Mucosa of descending colon (tissue), 3 donors: ENCODE results near the gene FGF5. TPM values are rescaled to one million over a fixed set of nuclear protein-coding genes. Genes with fewer than 3 reads are reported as not detected.
"Not testable (repeated sequence)": the region's sequence is repeated elsewhere in the genome, so short reads cannot be mapped to it uniquely, and the experiment has no call there.

ENCODE experiments used
- ATAC-seq: fragments of 200-7000 bp; cut with Tn5 transposase; one replicate; pipeline ENCODE4 v1.9.1; 2020; ENCODE audit warnings: mild to moderate bottlenecking, moderate library complexity
- DNase-seq, 3 donors: peaks; one replicate each; pipeline ENCODE4 v3.0.0-alpha.2; 2020
- H3K36me3 ChIP-seq: fragments of 200-600 bp; one replicate; pipeline ENCODE4 v1.8.0; 2021; ENCODE audit warnings: low read depth, mild to moderate bottlenecking
- H3K4me1 ChIP-seq: fragments of 200-600 bp; one replicate; pipeline ENCODE4 v1.8.0; 2021; ENCODE audit warnings: low read depth, mild to moderate bottlenecking
- H3K4me3 ChIP-seq: fragments of 200-600 bp; one replicate; pipeline ENCODE4 v1.8.0; 2021; ENCODE audit warnings: mild to moderate bottlenecking
- H3K9me3 ChIP-seq: fragments of 200-600 bp; one replicate; pipeline ENCODE4 v1.8.0; 2021; ENCODE audit warnings: mild to moderate bottlenecking
- intact Hi-C, 2 donors: fragments of 100-400 bp; cut with DNase I in 1 of 2; cut with micrococcal nuclease in 1 of 2; formaldehyde crosslinking; loops; one replicate each; pipeline versions ENCODE4 v1.11.0 to v1.11.1; 2022; cut with DNase I, micrococcal nuclease
- total RNA-seq, 3 donors: library from RNA; stranded (reverse); fragmentation: NEBNext Ultra II Directional in 2 of 3; extraction: Animal tissue kit (Norgen Biotek cat#: 25700) in 2 of 3; gene quantifications; one replicate each; pipeline versions ENCODE4 v1.2.1 to v1.2.4, GENCODE V29; 2021 to 2023
- TF ChIP-seq, protein P1 (sequence below): fragments of 200-600 bp; IDR thresholded peaks from one replicate; pipeline ENCODE4 v1.8.0; 2022; ENCODE audit warnings: antibody characterized with exemption, mild to moderate bottlenecking
- donor health status: DM: no; HTN: no; CAD: no; lungs with moderate emphysema.
- donor health status: DM: no; HTN: no; CAD: no.
- donor health status: DM: no; HTN: yes; CAD: no.

The FGF5 gene
- total RNA-seq, 3 donors from 2014 or later, result 0.05 to 1.1 TPM; not detected in 1

DNA sequence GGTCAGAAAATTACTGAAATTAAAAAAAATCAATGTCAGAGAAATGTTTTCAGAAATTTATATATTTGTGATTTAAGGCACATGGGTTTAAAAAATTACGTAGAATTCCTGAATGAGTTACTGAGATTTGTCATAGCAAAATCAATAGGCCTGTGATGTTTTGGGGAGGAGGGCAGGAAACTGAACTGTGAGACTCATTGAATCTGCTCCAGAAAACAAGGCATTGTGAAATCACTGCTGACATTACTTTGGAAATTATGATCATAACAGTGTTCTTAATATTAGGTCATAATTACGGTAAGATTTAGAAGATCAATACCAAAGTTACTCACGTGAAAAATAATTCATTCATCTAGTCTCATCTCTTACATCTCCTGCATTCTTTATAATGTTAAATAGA is 5.3 kb downstream of the FGF5 start:
- ATAC-seq (no peak), DNase-seq (no peak)
- H3K9me3 ChIP-seq, result no peaks in the 10 kb centered on the region
- intact Hi-C loops, result no loop called here
- TF ChIP-seq, protein P1, sequence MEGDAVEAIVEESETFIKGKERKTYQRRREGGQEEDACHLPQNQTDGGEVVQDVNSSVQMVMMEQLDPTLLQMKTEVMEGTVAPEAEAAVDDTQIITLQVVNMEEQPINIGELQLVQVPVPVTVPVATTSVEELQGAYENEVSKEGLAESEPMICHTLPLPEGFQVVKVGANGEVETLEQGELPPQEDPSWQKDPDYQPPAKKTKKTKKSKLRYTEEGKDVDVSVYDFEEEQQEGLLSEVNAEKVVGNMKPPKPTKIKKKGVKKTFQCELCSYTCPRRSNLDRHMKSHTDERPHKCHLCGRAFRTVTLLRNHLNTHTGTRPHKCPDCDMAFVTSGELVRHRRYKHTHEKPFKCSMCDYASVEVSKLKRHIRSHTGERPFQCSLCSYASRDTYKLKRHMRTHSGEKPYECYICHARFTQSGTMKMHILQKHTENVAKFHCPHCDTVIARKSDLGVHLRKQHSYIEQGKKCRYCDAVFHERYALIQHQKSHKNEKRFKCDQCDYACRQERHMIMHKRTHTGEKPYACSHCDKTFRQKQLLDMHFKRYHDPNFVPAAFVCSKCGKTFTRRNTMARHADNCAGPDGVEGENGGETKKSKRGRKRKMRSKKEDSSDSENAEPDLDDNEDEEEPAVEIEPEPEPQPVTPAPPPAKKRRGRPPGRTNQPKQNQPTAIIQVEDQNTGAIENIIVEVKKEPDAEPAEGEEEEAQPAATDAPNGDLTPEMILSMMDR, result no peak
- no peak overlapping the region for H3K4me3 ChIP-seq
- H3K4me1 ChIP-seq, result no peaks in the 10 kb centered on the region
- no peaks in the 10 kb centered on the region for H3K36me3 ChIP-seq

DNA sequence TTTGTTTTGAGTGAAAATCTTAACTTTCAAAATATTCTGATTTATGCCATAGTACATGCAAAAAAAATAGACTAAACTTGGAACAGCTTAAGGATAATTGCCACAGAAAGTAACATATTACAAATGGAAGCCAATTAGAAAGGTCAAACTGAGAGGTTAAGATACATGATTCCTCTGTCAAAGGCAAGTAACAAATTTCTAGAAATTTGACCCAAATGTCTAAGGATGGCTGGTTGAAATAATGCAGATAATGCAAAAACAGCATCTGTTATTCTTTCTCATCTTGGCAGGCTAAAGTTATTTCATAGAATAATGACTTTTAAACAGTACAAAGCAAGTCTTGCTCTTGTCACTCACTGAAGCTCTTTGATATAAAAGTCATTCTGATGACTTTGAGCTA is 10.5 kb downstream of the FGF5 start:
- no peaks in the 10 kb centered on the region for H3K9me3 ChIP-seq
- no peak overlapping the region for H3K4me3 ChIP-seq
- ATAC-seq, result no peak
- intact Hi-C loops, result no loop called here
- no peak for DNase-seq
- TF ChIP-seq, protein P1, result no peak
- no peaks in the 10 kb centered on the region for H3K4me1 ChIP-seq
- no peaks in the 10 kb centered on the region for H3K36me3 ChIP-seq

DNA sequence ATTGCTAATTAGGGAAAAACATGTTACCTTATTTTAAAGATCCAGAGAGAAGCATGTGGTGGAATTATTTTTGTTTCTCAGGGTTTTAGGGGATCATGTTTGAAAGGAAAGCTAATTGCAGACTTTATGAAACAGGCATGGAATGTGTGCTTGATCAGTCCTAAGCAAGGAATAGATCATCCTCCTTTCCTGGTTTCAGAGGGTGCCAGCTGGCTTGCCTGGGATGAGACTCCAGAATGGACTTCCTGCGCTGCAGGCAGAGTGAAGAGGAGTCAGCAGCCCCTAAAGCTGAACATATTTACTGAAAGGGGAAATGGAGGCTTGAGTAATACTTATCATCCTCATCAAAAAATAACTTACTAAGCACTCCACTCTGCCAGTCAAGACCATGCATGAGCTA is 13.3 kb downstream of the FGF5 start:
- DNase-seq, result no peak
- TF ChIP-seq, protein P1, result no peak

DNA sequence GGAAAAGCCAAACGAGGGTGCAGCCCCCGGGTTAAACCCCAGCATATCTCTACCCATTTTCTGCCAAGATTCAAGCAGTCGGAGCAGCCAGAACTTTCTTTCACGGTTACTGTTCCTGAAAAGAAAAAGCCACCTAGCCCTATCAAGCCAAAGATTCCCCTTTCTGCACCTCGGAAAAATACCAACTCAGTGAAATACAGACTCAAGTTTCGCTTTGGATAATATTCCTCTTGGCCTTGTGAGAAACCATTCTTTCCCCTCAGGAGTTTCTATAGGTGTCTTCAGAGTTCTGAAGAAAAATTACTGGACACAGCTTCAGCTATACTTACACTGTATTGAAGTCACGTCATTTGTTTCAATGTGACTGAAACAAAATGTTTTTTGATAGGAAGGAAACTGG is 20.0 kb downstream of the FGF5 start:
- H3K36me3 ChIP-seq, result no peaks in the 10 kb centered on the region
- no peak overlapping the region for H3K4me3 ChIP-seq
- ATAC-seq (no peak), DNase-seq (no peak)
- no peaks in the 10 kb centered on the region for H3K9me3 ChIP-seq
- no peaks in the 10 kb centered on the region for H3K4me1 ChIP-seq
- intact Hi-C loops, result no loop called here
- TF ChIP-seq, protein P1, result no peak

More for the DNA sequence above, 13.3 kb downstream of the FGF5 start:
- Histone ChIP-seq H3K9me3 (no peaks in the 10 kb centered on the region), H3K4me3 (no peak overlapping the region), H3K4me1 (no peaks in the 10 kb centered on the region), H3K36me3 (no peaks in the 10 kb centered on the region)
- ATAC-seq, result no peak
- intact Hi-C loops, result no loop called here

DNA sequence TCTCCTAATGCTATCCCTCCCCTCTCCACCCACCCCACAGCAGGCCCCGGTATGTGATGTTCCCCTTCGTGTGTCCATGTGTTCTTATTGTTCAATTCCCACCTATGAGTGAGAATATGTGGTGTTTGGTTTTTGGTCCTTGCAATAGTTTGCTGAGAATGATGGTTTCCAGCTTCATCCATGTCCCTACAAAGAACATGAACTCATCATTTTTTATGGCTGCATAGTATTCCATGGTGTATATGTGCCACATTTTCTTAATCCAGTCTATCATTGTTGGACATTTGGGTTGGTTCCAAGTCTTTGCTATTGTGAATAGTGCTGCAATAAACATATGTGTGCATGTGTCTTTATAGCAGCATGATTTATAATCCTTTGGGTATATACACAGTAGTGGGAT is 24.2 kb downstream of the FGF5 start:
- DNase-seq, H3K4me1 ChIP-seq, H3K9me3 ChIP-seq, intact Hi-C loops, ATAC-seq, H3K4me3 ChIP-seq, H3K36me3 ChIP-seq: not testable (repeated sequence)

DNA sequence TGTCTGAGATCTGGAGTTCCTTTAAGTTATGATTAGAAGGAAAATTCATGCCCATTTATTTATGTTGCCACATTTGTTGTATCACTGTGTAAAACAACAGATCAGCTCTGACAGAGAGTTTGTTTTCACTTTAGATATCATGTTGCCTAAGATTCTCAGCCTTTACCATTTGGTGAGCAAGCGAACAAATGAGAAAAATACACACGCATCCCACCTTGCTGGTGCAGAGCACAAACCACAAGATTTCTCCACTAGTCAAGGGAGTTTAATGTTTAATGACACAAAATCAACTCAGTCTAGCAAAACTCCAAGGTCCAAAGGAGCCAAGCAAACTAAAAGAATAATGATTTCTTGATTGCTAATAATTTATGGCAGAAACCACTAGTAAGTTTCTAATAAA is 27.7 kb downstream of the FGF5 start:
- DNase-seq (no peak), ATAC-seq (no peak)
- intact Hi-C loops, result no loop called here
- Histone ChIP-seq H3K36me3 (no peaks in the 10 kb centered on the region), H3K4me3 (no peak overlapping the region), H3K4me1 (no peaks in the 10 kb centered on the region), H3K9me3 (no peaks in the 10 kb centered on the region)
- TF ChIP-seq, protein P1, result no peak
